ENCODE results near the gene RNF8.

- TF ChIP-seq CTCF (IDR thresholded peaks at IDR 0.05; ENCODE audit: borderline replicate concordance, extremely low read depth, low read length, poor library complexity, severe bottlenecking) (no peak), EZH2 (IDR thresholded peaks at IDR 0.05; ENCODE audit: borderline replicate concordance, low read depth, low read length, severe bottlenecking) (no peak)
Observed at GRCh38 chr6:37426058-37426944, 72.5 kb downstream of the RNF8 start.
